ENCODE data around the gene TDRD12.

The TDRD12 gene

GRCh38 chr19:32798201-32798600 lies 78.6 kb downstream of the TDRD12 start:
- TF ChIP-seq MYC (IDR thresholded peaks at IDR 0.05; ENCODE audit: low read depth, low read length) (no peak), MAX (IDR thresholded peaks at IDR 0.05; ENCODE audit: low read depth, low read length) (no peak), CTCF (IDR thresholded peaks at IDR 0.05; ENCODE audit: low read depth, low read length) (no peak), POLR2A (IDR thresholded peaks at IDR 0.05; ENCODE audit: extremely low read depth, insufficient read length) (no peak)
- DNase-seq (ENCODE audit: low read depth), result no peak
- no peak overlapping the region for H3K4me3 ChIP-seq (ENCODE audit: low read depth, low read length)

- H3K4me3 ChIP-seq (ENCODE audit: low read depth, low read length), result no peak overlapping the region
- TF ChIP-seq POLR2A (IDR thresholded peaks at IDR 0.05; ENCODE audit: extremely low read depth, insufficient read length) (no peak), MAX (IDR thresholded peaks at IDR 0.05; ENCODE audit: low read depth, low read length) (no peak), CTCF (IDR thresholded peaks at IDR 0.05; ENCODE audit: low read depth, low read length) (no peak), MYC (IDR thresholded peaks at IDR 0.05; ENCODE audit: low read depth, low read length) (no peak)
- no peak for DNase-seq (ENCODE audit: low read depth)
Observed at GRCh38 chr19:32800191-32800590, 80.6 kb downstream of the TDRD12 start.

- no peak for TF ChIP-seq MYC (IDR thresholded peaks at IDR 0.05; ENCODE audit: low read depth, low read length)
- TF ChIP-seq CTCF (IDR thresholded peaks at IDR 0.05; ENCODE audit: low read depth, low read length), result no peak
- TF ChIP-seq POLR2A (IDR thresholded peaks at IDR 0.05; ENCODE audit: extremely low read depth, insufficient read length), result no peak
- TF ChIP-seq MAX (IDR thresholded peaks at IDR 0.05; ENCODE audit: low read depth, low read length), result no peak
- no peak for DNase-seq (ENCODE audit: low read depth)
- H3K4me3 ChIP-seq (ENCODE audit: low read depth, low read length), result no peak overlapping the region
Observed at GRCh38 chr19:32800754-32801153, 81.2 kb downstream of the TDRD12 start.

- no peak for TF ChIP-seq MYC (IDR thresholded peaks at IDR 0.05; ENCODE audit: low read depth, low read length)
- TF ChIP-seq MAX (IDR thresholded peaks at IDR 0.05; ENCODE audit: low read depth, low read length), result no peak
- no peak for TF ChIP-seq POLR2A (IDR thresholded peaks at IDR 0.05; ENCODE audit: extremely low read depth, insufficient read length)
- DNase-seq (ENCODE audit: low read depth), result no peak
- H3K4me3 ChIP-seq (ENCODE audit: low read depth, low read length), result no peak overlapping the region
Observed at GRCh38 chr19:32802840-32803239, 83.3 kb downstream of the TDRD12 start.

GRCh38 chr19:32808236-32808635 lies 88.7 kb downstream of the TDRD12 start:
- TF ChIP-seq POLR2A (IDR thresholded peaks at IDR 0.05; ENCODE audit: extremely low read depth, insufficient read length) (no peak), CTCF (IDR thresholded peaks at IDR 0.05; ENCODE audit: low read depth, low read length) (no peak), MAX (IDR thresholded peaks at IDR 0.05; ENCODE audit: low read depth, low read length) (no peak)
- H3K4me3 ChIP-seq (ENCODE audit: low read depth, low read length), result no peak overlapping the region
- DNase-seq (ENCODE audit: low read depth), result no peak

GRCh38 chr19:32809254-32809653 lies 89.7 kb downstream of the TDRD12 start:
- no peak for DNase-seq (ENCODE audit: low read depth)
- no peak overlapping the region for H3K4me3 ChIP-seq (ENCODE audit: low read depth, low read length)
- TF ChIP-seq MYC (IDR thresholded peaks at IDR 0.05; ENCODE audit: low read depth, low read length) (no peak), CTCF (IDR thresholded peaks at IDR 0.05; ENCODE audit: low read depth, low read length) (no peak), POLR2A (IDR thresholded peaks at IDR 0.05; ENCODE audit: extremely low read depth, insufficient read length) (no peak), MAX (IDR thresholded peaks at IDR 0.05; ENCODE audit: low read depth, low read length) (no peak)

All from NB4 (cell line).